SU-DHL-6 (cell line): ENCODE measurements around the gene EPB41L4A.

Experiments
- EZH2phosphoT487 ChIP-seq: fragments of 200-600 bp; sonication (generic), shearing (Covaris generic); conservative IDR thresholded peaks from 2 replicates; pipeline ENCODE4 v1.6.1; 2018; ENCODE audit warnings: mild to moderate bottlenecking, antibody characterized with exemption, low read length, moderate library complexity, mixed read lengths
- TF ChIP-seq, protein P1 (sequence below): fragments of 200-600 bp; sonication (generic); IDR thresholded peaks from one replicate; pipeline ENCODE4 v1.5.1; 2017; ENCODE audit warnings: antibody characterized with exemption, mild to moderate bottlenecking, low read length, moderate library complexity; ENCODE audit not compliant: insufficient read depth, poor library complexity, severe bottlenecking

DNA sequence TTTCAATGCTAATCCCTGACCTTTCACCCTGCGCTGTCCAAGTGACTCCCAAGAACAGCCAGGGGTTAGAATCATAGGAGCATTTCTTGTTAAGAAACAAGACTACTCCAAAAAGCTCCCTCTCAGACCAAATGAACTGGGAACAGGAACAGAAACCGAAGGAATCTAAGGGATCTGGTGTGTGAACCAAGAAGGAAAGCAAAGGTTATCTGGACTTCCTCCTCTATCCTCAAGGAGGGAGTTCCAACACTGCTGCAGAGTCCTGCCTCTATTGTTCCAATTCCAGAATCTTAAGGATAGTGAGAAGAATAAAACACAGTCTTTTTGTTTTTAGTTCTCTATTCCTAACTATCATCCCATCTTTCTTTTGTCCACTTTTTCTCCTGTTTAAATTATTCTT is 87.2 kb downstream of the EPB41L4A start:
- TF ChIP-seq, protein P1, sequence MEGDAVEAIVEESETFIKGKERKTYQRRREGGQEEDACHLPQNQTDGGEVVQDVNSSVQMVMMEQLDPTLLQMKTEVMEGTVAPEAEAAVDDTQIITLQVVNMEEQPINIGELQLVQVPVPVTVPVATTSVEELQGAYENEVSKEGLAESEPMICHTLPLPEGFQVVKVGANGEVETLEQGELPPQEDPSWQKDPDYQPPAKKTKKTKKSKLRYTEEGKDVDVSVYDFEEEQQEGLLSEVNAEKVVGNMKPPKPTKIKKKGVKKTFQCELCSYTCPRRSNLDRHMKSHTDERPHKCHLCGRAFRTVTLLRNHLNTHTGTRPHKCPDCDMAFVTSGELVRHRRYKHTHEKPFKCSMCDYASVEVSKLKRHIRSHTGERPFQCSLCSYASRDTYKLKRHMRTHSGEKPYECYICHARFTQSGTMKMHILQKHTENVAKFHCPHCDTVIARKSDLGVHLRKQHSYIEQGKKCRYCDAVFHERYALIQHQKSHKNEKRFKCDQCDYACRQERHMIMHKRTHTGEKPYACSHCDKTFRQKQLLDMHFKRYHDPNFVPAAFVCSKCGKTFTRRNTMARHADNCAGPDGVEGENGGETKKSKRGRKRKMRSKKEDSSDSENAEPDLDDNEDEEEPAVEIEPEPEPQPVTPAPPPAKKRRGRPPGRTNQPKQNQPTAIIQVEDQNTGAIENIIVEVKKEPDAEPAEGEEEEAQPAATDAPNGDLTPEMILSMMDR = no peak
- TF ChIP-seq EZH2phosphoT487 = no peak
